K562 (cell line): ENCODE results near the gene FAHD2A. TPM values are rescaled to one million over a fixed set of nuclear protein-coding genes. Genes with fewer than 3 reads are reported as not detected.

Experiments
- ETS1 ChIP-seq: conservative IDR thresholded peaks from 2 replicates; pipeline ENCODE4 v1.6.1; 2011; ENCODE audit warnings: low read depth, mild to moderate bottlenecking, low read length; ENCODE audit not compliant: control insufficient read depth
- IFI16 ChIP-seq: fragments of 250-450 bp; sonication (Bioruptor Pico); IDR thresholded peaks from 2 replicates; pipeline ENCODE4 v2.1.2; 2022; ENCODE audit warnings: mild to moderate bottlenecking, inconsistent platforms
- NFXL1 ChIP-seq: fragments of 450-650 bp; formaldehyde crosslinking; IDR thresholded peaks from 2 replicates; pipeline ENCODE4 v1.4.0; 2021; ENCODE audit warnings: mild to moderate bottlenecking
- PTBP1 ChIP-seq: fragments of 200-400 bp; formaldehyde crosslinking; IDR thresholded peaks from 2 replicates; pipeline ENCODE4 v1.6.1; 2017; ENCODE audit warnings: low read depth, low read length
- PTTG1 ChIP-seq: fragments of 450-650 bp; IDR thresholded peaks from 2 replicates; pipeline ENCODE4 v1.6.1; 2016; ENCODE audit warnings: low read depth, mild to moderate bottlenecking, missing genetic modification characterization, missing compliant biosample characterization
- RAD21 ChIP-seq, 2 experiments: fragments of 250-450 bp in 1 of 2; fragments of 450-650 bp in 1 of 2; sonication (Bioruptor Pico) in 1 of 2; formaldehyde crosslinking in 1 of 2; IDR thresholded peaks in 1 of 2; conservative IDR thresholded peaks in 1 of 2; 2 replicates each; pipeline versions ENCODE4 v1.4.0 to v1.8.0; 2020 to 2022; ENCODE audit warnings: mild to moderate bottlenecking in 2 of 2, moderate library complexity in 1 of 2
- REST ChIP-seq, 2 experiments: fragments of 450-650 bp; formaldehyde crosslinking in 1 of 2; IDR thresholded peaks; 2 replicates each; pipeline versions ENCODE4 v1.4.0 to v1.6.1; 2014 to 2020; ENCODE audit warnings: mild to moderate bottlenecking in 2 of 2, borderline replicate concordance in 1 of 2, low read depth in 1 of 2
- polyA plus RNA-seq, 8 experiments: library from polyadenylated mRNA; depleted of rRNA in 4 of 8; stranded (reverse) in 5 of 8; unstranded in 3 of 8; fragments of >200 nt; fragmentation: Nextera tagmentation in 2 of 8; fragmentation: Illumina TruSeq in 1 of 8; extraction: Ambion mirVana in 2 of 8; extraction: Trizol in 1 of 8; gene quantifications; 2 replicates each; pipeline versions ENCODE4 v1.2.1 to v1.2.3, GENCODE V29; 2011 to 2014; ENCODE audit warnings: inconsistent platforms in 1 of 8, missing spikeins in 1 of 8
- total RNA-seq, 7 experiments: library from RNA; depleted of rRNA in 6 of 7; stranded (reverse); fragments of >200 nt in 6 of 7; fragmentation: Illumina TruSeq in 2 of 7; extraction: Trizol in 2 of 7; gene quantifications; 2 replicates each; pipeline versions ENCODE4 v1.2.1 to v1.2.3, GENCODE V29; 2011 to 2021; ENCODE audit warnings: low replicate concordance in 1 of 7

The FAHD2A gene
- total and polyA plus RNA-seq, 9 of the 15 experiments (the other 6 are each of a cell fraction or from before 2014, with no cell fraction given): 13.8 to 41.0 (median 30.4) TPM

- TF ChIP-seq REST (IDR thresholded peaks at IDR 0.05; ENCODE audit: borderline replicate concordance) (no peak), REST (CRISPR knock-in tag; IDR thresholded peaks at IDR 0.05; ENCODE audit: low read depth) (no peak), RAD21 (CRISPR knock-in tag; conservative IDR thresholded peaks at IDR 0.05 in 1 of 2, IDR thresholded peaks at IDR 0.05 in 1 of 2) (no peak), NFXL1 (CRISPR knock-in tag) (no peak), PTBP1 (no peak), ETS1 (no peak), PTTG1 (tag) (no peak), IFI16 (CRISPR knock-in tag) (no peak)
- TF ChIP-seq, all 486 proteins: peak for 0
Observed at GRCh38 chr2:95374451-95374920, 28.0 kb upstream of the FAHD2A start (continued).
